Daoy (cell line): ENCODE results near the gene RNF213. TPM values are rescaled to one million over a fixed set of nuclear protein-coding genes. Genes with fewer than 3 reads are reported as not detected.
"Not testable (repeated sequence)": the region's sequence is repeated elsewhere in the genome, so short reads cannot be mapped to it uniquely, and the experiment has no call there.

ENCODE experiments used
- DNase-seq: peaks from one replicate; pipeline ENCODE4 v3.0.0-alpha.2; 2015; ENCODE audit warnings: low read depth
- total RNA-seq: library from RNA; depleted of rRNA; stranded (reverse); fragments of >200 nt; shearing (Covaris generic); gene quantifications from 2 replicates; pipeline ENCODE4 v1.2.3, GENCODE V29; 2014

Gene RNF213
- total RNA-seq, 1 experiment from 2014 or later: 19.0 TPM

DNA sequence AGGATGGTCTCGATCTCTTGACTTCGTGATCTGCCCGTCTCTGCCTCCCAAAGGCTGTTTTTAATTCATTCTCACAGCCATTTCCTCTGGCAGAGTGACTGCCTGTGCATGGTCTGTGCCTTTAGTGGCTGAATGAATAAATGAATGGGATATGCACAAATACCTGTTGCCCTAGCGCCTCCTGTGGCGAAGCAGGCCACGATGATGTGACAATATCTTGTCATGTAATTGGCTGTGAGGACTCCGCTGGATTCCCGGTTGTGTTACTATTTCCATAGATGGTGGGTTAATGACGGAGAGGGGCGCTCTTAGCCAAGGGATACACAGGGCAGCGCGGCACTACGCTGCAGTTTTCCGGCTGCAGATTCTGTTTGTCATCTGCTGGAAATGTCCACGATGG lies 127.5 kb downstream of the RNF213 start:
- DNase-seq: no peak

DNA sequence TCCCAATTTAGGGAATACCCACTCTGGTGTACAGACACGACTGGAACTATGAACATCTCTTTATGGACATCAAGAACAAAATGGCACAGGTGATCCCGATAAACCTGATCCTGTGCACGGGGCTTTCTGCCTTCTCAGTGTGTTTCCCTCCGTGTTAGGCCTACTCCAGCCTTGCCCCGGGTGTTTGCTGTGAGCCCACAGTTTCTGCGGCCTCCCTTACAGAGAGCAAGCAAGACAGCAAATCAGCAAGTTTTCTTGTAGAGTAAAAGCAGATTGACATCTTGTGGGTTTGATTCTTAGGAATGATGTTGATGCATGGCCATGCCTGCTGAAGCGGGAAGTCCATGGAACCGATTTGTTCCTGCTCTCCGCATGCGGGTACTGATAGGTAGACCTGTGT lies 127.9 kb downstream of the RNF213 start:
- DNase-seq: no peak

GRCh38 chr17:80389011-80389995 lies 128.7 kb downstream of the RNF213 start:
- DNase-seq: no peak

DNA sequence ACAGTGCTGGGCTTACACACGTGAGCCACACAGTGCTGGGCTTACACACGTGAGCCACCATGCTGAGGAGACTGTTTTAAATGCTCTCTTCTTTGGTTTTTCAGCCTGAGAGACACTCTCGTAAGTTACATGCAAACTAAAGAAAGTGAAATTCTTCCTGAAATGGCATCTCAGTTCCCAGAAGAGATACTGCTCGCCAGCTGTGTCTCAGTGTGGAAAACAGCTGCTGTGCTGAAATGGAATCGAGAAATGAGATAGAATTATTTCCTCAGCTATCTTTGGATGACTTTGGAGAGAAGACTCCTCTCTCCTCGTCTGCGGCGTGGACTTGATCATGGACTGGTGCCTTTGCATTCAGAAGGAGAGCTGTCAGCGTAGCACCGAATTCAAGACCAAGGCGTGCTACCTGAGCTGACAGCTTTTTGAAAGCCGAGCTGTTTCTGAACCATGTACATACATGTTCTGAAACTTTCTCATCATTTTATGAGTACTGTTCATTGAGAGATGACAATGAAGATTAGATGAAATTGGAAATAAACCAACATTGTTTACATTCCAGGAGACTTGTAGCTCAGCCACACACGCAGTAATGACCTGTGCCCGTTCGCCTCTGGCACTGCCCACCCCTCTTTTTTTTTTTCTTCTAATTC lies 132.7 kb downstream of the RNF213 start:
- no peak for DNase-seq

GRCh38 chr17:80393961-80394360 lies 133.3 kb downstream of the RNF213 start:
- no peak for DNase-seq

DNA sequence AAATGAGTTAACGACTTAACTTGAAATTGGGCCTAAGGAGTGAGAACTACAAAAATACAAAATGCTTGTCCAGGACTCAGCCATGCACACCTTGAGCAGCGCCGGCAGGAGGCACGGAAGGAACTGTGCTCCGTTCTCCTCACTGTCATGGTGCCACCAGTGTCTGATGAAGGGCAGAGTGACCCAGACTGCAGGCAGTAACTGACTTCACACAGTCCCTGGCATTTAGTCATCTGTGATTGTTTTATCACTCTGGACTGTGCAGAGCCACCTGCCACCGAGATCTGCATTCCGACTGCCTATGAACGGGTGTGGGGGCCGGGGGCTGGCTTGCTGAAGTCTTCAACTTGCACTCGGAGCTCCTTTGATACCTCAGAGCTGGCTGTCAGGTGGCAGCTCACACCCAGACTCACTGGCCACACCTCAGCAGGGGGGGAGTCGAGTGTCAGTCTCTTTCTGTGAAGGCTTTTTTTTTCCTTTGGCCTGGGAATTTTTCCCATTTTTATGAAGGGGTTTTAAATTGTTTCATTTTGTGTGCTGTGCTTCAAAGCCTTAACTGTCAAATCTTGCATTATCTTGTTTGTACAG lies 134.1 kb downstream of the RNF213 start:
- DNase-seq: no peak

- DNase-seq: peak; percentile 11
Measured at GRCh38 chr17:80395402-80396151, 134.9 kb downstream of the RNF213 start.

DNA sequence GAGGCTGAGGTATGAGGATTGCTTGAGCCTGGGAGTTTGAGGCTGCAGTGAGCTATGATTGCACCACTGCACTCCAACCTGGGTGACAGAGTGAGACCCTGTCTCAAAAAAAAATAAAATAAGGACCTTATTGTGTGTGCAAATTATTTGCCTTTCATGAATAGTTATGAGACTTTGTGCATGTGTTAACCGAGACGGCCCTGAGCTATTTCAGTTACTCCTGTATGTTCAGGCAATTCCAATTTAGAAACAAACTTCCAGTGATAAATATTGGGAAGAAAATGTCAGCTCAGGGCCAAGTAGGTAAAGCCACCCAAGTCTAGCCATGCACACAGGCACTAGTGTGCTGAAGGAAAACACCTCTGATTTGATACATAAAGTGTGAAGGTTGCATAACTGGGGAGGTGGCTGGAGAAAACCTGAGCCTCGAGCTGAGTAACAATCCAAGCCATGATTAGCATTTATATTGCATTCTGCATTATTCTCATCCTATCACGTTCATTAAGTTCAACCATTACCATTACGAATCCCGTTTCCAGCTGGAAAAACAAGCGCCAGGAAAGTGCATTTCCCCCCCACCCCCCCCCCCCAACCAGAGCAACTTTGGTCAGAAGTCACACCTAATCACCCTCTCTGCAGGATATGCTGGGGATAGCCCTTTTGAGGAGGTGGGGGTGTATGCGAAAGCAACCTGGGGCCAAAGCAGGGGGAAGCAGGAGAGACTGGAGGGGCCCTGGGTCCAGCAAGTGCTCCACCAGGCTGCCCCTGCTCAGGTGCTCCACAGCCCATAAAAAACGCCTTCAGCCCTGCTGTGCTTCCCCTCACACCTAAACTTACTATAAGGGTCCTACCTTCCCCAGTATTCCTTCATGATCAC lies 135.7 kb downstream of the RNF213 start:
- no peak for DNase-seq

DNA sequence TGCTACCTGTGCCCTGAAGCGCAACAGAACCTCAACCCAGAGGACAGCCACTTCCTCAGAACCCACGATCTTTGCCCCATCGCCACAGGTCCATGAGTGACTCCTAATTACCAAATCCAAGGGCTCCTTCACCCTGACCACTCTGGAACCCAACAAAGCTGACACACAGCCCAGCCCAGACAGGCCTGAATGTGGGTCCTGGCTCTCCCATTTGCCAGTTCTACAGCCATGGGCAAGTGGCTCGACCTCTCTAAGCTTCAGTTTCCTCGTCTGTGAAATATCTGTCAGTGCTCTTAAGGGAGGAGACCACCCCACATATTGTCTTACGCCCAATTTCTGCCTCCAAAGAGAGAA lies 136.4 kb downstream of the RNF213 start:
- DNase-seq: no peak

DNA sequence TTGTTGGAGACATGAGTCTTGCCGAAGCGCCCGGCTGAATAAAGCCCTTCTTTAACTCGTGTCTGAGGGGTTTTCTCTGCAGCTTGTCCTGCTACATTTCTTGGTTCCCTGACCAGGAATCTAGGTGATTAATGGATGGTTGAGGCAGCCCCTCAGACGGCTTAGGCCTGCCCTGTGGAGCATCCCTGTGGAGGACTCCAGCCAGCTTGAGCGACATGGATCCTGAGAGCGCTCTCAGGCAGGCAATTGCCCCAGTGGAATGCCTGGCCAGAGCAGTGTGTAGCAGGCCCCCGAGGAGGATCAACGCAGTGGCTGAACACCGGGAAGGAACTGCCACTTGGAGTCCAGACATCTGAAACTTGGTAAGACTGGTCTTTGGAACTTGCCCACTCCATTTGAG lies 137.0 kb downstream of the RNF213 start:
- DNase-seq: no peak

- DNase-seq: not testable (repeated sequence)
Measured at GRCh38 chr17:80401086-80401485, 140.4 kb downstream of the RNF213 start.

DNA sequence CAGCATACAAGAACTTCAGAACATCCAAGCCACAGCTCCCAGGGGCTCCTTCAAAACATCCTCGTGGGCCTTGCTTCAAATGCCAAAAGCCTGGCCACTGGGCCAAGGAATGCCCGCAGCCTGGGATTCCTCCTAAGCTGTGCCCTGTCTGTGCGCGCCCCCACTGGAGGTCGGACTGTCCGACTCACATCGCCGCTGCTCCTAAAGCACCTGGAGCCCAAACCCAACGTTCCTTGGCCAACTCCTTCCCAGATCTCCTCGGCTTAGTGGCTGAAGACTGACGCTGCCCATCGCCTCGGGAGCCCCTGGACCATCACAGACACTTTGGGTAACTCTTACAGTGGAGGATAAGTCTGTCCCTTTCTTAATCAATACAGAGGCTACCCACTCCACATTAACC lies 141.4 kb downstream of the RNF213 start:
- not testable (repeated sequence) for DNase-seq

DNA sequence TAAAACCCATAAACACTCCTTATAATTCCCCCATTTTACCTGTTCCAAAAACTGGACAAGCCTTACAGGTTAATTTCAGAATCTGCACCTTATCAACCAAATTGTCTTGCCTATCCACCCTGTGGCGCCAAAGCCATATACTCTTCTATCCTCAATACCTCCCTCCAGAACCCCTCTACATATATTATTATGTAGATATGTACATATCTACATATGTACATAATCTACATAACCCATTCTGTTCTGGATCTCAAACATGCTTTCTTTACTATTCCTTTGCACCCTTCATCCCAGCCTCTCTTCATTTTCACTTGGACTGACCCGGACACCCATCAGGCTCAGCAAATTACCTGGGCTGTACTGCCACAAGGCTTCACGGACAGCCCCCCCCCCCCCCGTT lies 142.3 kb downstream of the RNF213 start:
- no peak for DNase-seq

- no peak for DNase-seq
Measured at GRCh38 chr17:80406146-80406545, 145.5 kb downstream of the RNF213 start.

DNA sequence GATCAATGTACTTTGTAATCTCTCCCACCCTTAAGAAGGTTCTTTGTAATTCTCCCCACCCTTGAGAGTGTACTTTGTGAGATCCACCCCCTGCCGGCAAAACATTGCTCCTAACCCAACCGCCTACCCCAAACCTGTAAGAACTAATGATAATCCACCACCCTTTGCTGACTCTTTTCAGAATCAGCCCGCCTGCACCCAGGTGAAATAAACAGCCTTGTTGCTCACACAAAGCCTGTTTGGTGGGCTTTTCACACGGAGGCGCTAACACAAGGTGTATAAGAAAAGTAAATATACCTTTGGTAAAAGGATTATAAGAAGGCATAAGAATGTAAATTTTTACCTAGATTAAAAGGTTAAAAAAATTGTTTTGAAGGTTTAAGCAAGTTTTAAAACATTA lies 147.3 kb downstream of the RNF213 start:
- not testable (repeated sequence) for DNase-seq

GRCh38 chr17:80408872-80409271 lies 148.2 kb downstream of the RNF213 start:
- no peak for DNase-seq

GRCh38 chr17:80409626-80410025 lies 149.0 kb downstream of the RNF213 start:
- DNase-seq: no peak

DNA sequence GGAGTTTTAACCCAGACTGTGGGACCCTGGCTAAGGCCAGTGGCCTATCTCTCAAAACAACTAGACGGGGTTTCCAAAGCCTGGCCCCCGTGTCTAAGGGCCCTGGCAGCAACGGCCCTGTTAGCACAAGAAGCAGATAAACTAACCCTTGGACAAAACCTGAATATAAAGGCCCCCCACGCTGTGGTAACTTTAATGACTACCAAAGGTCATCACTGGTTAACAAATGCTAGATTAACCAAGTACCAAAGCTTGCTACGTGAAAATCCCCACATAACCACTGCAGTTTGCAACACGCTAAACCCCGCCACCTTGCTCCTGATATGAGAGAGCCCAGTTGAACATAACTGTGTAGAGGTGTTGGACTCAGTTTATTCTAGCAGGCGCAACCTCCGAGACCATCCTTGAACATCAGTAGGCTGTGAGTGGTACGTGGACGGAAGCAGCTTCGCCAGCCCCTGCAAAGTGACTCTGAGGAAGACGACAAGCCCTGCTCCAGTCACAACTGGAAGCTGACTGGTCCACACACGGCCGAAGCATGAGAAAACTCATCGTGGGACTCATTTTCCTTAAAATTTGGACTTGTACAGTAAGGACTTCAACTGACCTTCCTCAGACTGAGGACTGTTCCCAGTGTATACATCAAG lies 149.9 kb downstream of the RNF213 start:
- DNase-seq: not testable (repeated sequence)

DNA sequence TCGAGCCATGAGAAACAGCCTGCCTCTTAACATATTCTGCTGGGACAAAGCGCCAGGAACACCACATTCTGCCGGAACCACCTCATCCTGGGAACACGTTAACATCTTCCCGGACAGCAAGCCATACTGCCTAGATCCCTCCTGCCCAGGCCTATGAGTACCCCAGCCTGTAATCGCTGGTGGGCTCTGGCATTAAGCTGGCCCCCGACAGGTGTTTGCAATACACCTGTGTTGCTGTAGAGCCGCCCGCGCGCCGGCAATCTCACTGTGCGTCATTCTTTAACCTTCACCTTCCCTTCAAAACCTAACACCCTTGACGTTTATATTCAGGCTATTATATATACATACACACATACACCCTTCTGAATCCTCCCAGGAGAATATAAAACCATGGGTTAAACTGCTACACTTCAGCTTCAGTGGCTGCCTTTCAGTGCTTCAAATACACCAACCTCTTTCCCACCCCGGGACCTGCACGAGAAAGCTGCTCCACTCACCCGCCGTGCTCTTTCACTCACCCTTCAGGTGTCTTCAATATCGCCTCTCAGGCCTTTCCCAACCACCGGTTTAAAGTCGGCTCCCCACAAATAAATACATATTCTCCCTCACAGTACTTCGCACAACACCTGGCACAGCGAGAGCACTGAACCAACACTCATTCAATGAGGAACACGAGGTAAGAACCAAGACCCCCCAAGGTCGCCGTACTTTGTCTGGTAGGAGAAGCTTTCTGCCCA lies 153.3 kb downstream of the RNF213 start:
- no peak for DNase-seq

DNA sequence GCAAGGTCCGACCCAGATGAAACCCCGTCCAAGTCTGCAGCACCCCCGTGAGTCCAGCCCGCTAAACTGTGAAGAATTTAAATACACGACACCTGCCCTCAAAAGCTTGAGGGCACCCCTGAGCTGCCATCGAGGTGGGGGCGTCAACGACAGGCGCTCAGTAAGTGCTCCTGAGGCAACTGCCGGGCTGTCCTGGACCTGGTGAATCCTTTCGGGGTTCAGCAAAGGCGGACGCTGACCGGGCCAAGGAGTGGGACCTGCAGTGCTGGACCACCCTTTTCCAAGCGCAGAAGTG lies 153.8 kb downstream of the RNF213 start:
- DNase-seq: peak; percentile 21
